Measurements from ENCODE around the gene TNFAIP8L3.
"Not testable (repeated sequence)": the region's sequence is repeated elsewhere in the genome, so short reads cannot be mapped to it uniquely, and the experiment has no call there.

TNFAIP8L3 gene

GRCh38 chr15:51060030-51060673, 34.6 kb downstream of the TNFAIP8L3 start:
- no peak for DNase-seq (ENCODE audit: low read depth)

- DNase-seq (ENCODE audit: low read depth) = no peak
Observed at GRCh38 chr15:51054535-51054934, 40.2 kb downstream of the TNFAIP8L3 start.

GRCh38 chr15:51053571-51053970, 41.1 kb downstream of the TNFAIP8L3 start:
- DNase-seq (ENCODE audit: low read depth) = no peak

GRCh38 chr15:51051776-51052175, 42.9 kb downstream of the TNFAIP8L3 start:
- no peak for DNase-seq (ENCODE audit: low read depth)

GRCh38 chr15:51049081-51049480, 45.6 kb downstream of the TNFAIP8L3 start:
- no peak for DNase-seq (ENCODE audit: low read depth)

- DNase-seq (ENCODE audit: low read depth) = no peak
Observed at GRCh38 chr15:51048308-51048707, 46.4 kb downstream of the TNFAIP8L3 start.

GRCh38 chr15:51046799-51047449, 47.8 kb downstream of the TNFAIP8L3 start:
- no peak for DNase-seq (ENCODE audit: low read depth)

- DNase-seq (ENCODE audit: low read depth) = no peak
Observed at GRCh38 chr15:51046016-51046415, 48.7 kb downstream of the TNFAIP8L3 start.

- no peak for DNase-seq (ENCODE audit: low read depth)
Observed at GRCh38 chr15:51044037-51044727, 50.5 kb downstream of the TNFAIP8L3 start.

- no peak for DNase-seq (ENCODE audit: low read depth)
Observed at GRCh38 chr15:51038974-51039319, 55.8 kb downstream of the TNFAIP8L3 start.

GRCh38 chr15:51038162-51038973, 56.3 kb downstream of the TNFAIP8L3 start:
- DNase-seq (ENCODE audit: low read depth) = no peak

- DNase-seq (ENCODE audit: low read depth) = not testable (repeated sequence)
Observed at GRCh38 chr15:51037474-51037873, 57.2 kb downstream of the TNFAIP8L3 start.

- DNase-seq (ENCODE audit: low read depth) = no peak
Observed at GRCh38 chr15:51030649-51031316, 63.9 kb downstream of the TNFAIP8L3 start.

- DNase-seq (ENCODE audit: low read depth) = no peak
Observed at GRCh38 chr15:51025454-51025846, 69.3 kb downstream of the TNFAIP8L3 start.

GRCh38 chr15:51024735-51025453, 69.8 kb downstream of the TNFAIP8L3 start:
- DNase-seq (ENCODE audit: low read depth) = no peak

- no peak for DNase-seq (ENCODE audit: low read depth)
Observed at GRCh38 chr15:51023499-51023898, 71.2 kb downstream of the TNFAIP8L3 start.

GRCh38 chr15:51022206-51022605, 72.5 kb downstream of the TNFAIP8L3 start:
- DNase-seq (ENCODE audit: low read depth) = no peak

- DNase-seq (ENCODE audit: low read depth) = no peak
Observed at GRCh38 chr15:51016615-51017014, 78.1 kb downstream of the TNFAIP8L3 start.

GRCh38 chr15:51011212-51011611, 83.5 kb downstream of the TNFAIP8L3 start:
- DNase-seq (ENCODE audit: low read depth) = no peak

- DNase-seq (ENCODE audit: low read depth) = no peak
Observed at GRCh38 chr15:51007131-51007666, 87.5 kb downstream of the TNFAIP8L3 start.

Measured in stimulated activated CD8-positive, alpha-beta memory T cell treated with anti-CD3 and anti-CD28 coated beads, Interleukin-4, amount 100 ng/mL, for 24 hours (primary cell).